HepG2 (cell line): ENCODE data around the gene TRIP4. TPM values are rescaled to one million over a fixed set of nuclear protein-coding genes. Genes with fewer than 3 reads are reported as not detected.

Experiments
- ATAC-seq: fragments of 200-7000 bp; cut with Tn5 transposase; 3 replicates; pipeline ENCODE4 v1.9.1; 2020; ENCODE audit warnings: mild to moderate bottlenecking, moderate library complexity
- BruUV-seq: library from RNA; stranded (reverse); fragments of 400-500 nt; replicated peaks from 2 replicates; lab custom pipeline; 2021; lab: Mats Ljungman, UMichigan
- CTCF ChIA-PET: fragments of 300-600 bp; formaldehyde crosslinking; extraction: SDS; loops from one replicate; lab custom pipeline; 2021; ENCODE audit warnings: low total read pairs, inconsistent platforms, low intra/inter-chr PET ratio; lab: Yijun Ruan, JAX
- POLR2A ChIA-PET: fragments of 350-600 bp; sonication (Branson Sonifier 250); formaldehyde crosslinking; loops from one replicate; lab custom pipeline; 2020; ENCODE audit warnings: antibody characterized with exemption, inconsistent platforms; lab: Yijun Ruan, JAX
- DNase-seq: peaks from one replicate; pipeline ENCODE4 v3.0.0-alpha.2; 2015; ENCODE audit warnings: low spot score
- FAIRE-seq: peaks from 3 replicates; lab custom pipeline; 2011; peaks lifted over from hg19 to GRCh38; lab: Jason Lieb, UNC
- H2AFZ ChIP-seq: one replicate; pipeline ENCODE4 v1.6.1; 2011; ENCODE audit warnings: low read length, inconsistent platforms
- H3K27ac ChIP-seq: fragments of 300-600 bp; 3 replicates; pipeline ENCODE4 v1.8.0; 2011; ENCODE audit warnings: mixed run types, mild to moderate bottlenecking, mixed read lengths, low read length, inconsistent platforms; ENCODE audit not compliant: insufficient read depth; ENCODE audit errors: extremely low read length
- H3K27me3 ChIP-seq, 2 experiments: fragments of 200-600 bp in 1 of 2; 2 replicates in 1 of 2; 3 replicates in 1 of 2; pipeline versions ENCODE4 v1.6.0 to v1.8.0; 2011; ENCODE audit warnings: low read length in 2 of 2, mild to moderate bottlenecking in 2 of 2, moderate library complexity in 2 of 2, inconsistent platforms in 1 of 2; ENCODE audit not compliant: insufficient read depth in 2 of 2, control insufficient read depth in 1 of 2
- H3K36me3 ChIP-seq, 2 experiments: fragments of 200-600 bp in 1 of 2; replicated peaks in 1 of 2; 2 replicates in 1 of 2; 3 replicates in 1 of 2; pipeline versions ENCODE4 v1.5.1 to v1.8.0; 2011; ENCODE audit warnings: low read length in 2 of 2, inconsistent platforms in 1 of 2; ENCODE audit not compliant: insufficient read depth in 2 of 2, control insufficient read depth in 1 of 2
- H3K4me1 ChIP-seq: 2 replicates; pipeline ENCODE4 v1.5.1; 2012; ENCODE audit warnings: low read length, inconsistent platforms; ENCODE audit not compliant: insufficient read depth
- H3K4me2 ChIP-seq: 2 replicates; pipeline ENCODE4 v1.6.0; 2011; ENCODE audit warnings: low read depth, low read length, inconsistent platforms
- H3K4me3 ChIP-seq, 3 experiments: fragments of 200-600 bp in 1 of 3; sonication (generic), shearing (Covaris generic) in 1 of 3; replicated peaks in 1 of 3; 2 replicates each; pipeline ENCODE4 v1.5.1; 2011 to 2016; ENCODE audit warnings: low read length in 3 of 3, inconsistent platforms in 2 of 3, low read depth in 2 of 3, mild to moderate bottlenecking in 2 of 3, control low read depth in 1 of 3, mixed read lengths in 1 of 3; ENCODE audit not compliant: insufficient read depth in 1 of 3
- H3K79me2 ChIP-seq: one replicate; pipeline ENCODE4 v1.6.1; 2011; ENCODE audit warnings: low read length, inconsistent platforms; ENCODE audit not compliant: insufficient read depth
- H3K9ac ChIP-seq: 2 replicates; pipeline ENCODE4 v1.6.0; 2011; ENCODE audit warnings: mild to moderate bottlenecking, low read depth, low read length, inconsistent platforms; ENCODE audit not compliant: insufficient read depth
- H3K9me3 ChIP-seq: 2 replicates; pipeline ENCODE4 v1.5.1; 2012; ENCODE audit warnings: mild to moderate bottlenecking, low read length
- H4K20me1 ChIP-seq: 2 replicates; pipeline ENCODE4 v1.6.0; 2011; ENCODE audit warnings: inconsistent platforms, mild to moderate bottlenecking, low read length, moderate library complexity; ENCODE audit not compliant: insufficient read depth
- BATF2 ChIP-seq: sonication (generic); formaldehyde crosslinking; IDR thresholded peaks from 2 replicates; pipeline ENCODE4 v1.8.0; 2022; ENCODE audit warnings: mild to moderate bottlenecking, missing genetic modification reagents, moderate library complexity
- CHD2 ChIP-seq: IDR thresholded peaks from 2 replicates; pipeline ENCODE4 v1.6.1; 2011; ENCODE audit warnings: low read depth, low read length, improper control_type of control experiment
- DR1 ChIP-seq: sonication (generic); formaldehyde crosslinking; IDR thresholded peaks from 2 replicates; pipeline ENCODE4 v1.8.0; 2021; ENCODE audit warnings: mild to moderate bottlenecking, missing genetic modification reagents, inconsistent platforms
- KLF12 ChIP-seq: sonication (generic); formaldehyde crosslinking; IDR thresholded peaks from 2 replicates; pipeline ENCODE4 v1.4.0; 2020; ENCODE audit warnings: missing genetic modification reagents, borderline replicate concordance
- KLF13 ChIP-seq: sonication (generic); formaldehyde crosslinking; IDR thresholded peaks from 2 replicates; pipeline ENCODE4 v1.4.0; 2020; ENCODE audit warnings: mild to moderate bottlenecking, missing genetic modification reagents
- SCMH1 ChIP-seq: sonication (generic); formaldehyde crosslinking; IDR thresholded peaks from 2 replicates; pipeline ENCODE4 v1.9.0; 2021; ENCODE audit warnings: missing genetic modification reagents, mild to moderate bottlenecking, borderline replicate concordance
- SRSF9 ChIP-seq: fragments of 200-400 bp; formaldehyde crosslinking; IDR thresholded peaks from 2 replicates; pipeline ENCODE4 v1.6.1; 2018; ENCODE audit warnings: borderline replicate concordance, mild to moderate bottlenecking, low read depth, low read length; ENCODE audit not compliant: insufficient read depth, poor library complexity, severe bottlenecking
- ZBTB1 ChIP-seq: sonication (generic); formaldehyde crosslinking; IDR thresholded peaks from 2 replicates; pipeline ENCODE4 v1.4.0; 2020; ENCODE audit warnings: missing genetic modification reagents, borderline replicate concordance
- ZNF282 ChIP-seq: fragments of 450-650 bp; IDR thresholded peaks from 2 replicates; pipeline ENCODE4 v1.6.1; 2018; ENCODE audit not compliant: partially characterized antibody
- ZNF773 ChIP-seq: sonication (generic); formaldehyde crosslinking; IDR thresholded peaks from 2 replicates; pipeline ENCODE4 v1.4.0; 2020; ENCODE audit warnings: missing genetic modification reagents, borderline replicate concordance
- WGBS: methylation state at CpG from one replicate; pipeline ENCODE4 v1.1.6; 2017; ENCODE audit warnings: low lambda C conversion rate; 5-methylcytosine and 5-hydroxymethylcytosine counted together
- in situ Hi-C: cut with HindIII; loops from 2 replicates; pipeline ENCODE4 v1.10.0; 2017; ENCODE audit warnings: low pct_unique_long_range_greater_than_20kb; ENCODE audit not compliant: extremely low pct_ligation_motif_present
- intact Hi-C: fragments of 100-400 bp; cut with micrococcal nuclease; formaldehyde crosslinking; loops from one replicate; pipeline ENCODE4 v1.10.0; 2022; ENCODE audit not compliant: unreplicated experiment
- polyA plus RNA-seq, 8 experiments: library from polyadenylated mRNA; depleted of rRNA in 3 of 8; stranded (reverse) in 7 of 8; unstranded in 1 of 8; fragments of >200 nt; fragmentation: Illumina TruSeq in 4 of 8; extraction: Trizol in 4 of 8; gene quantifications; 2 replicates each; pipeline versions ENCODE4 v1.2.1 to v1.2.3, GENCODE V29; 2011 to 2016; ENCODE audit warnings: low read depth in 4 of 8, missing spikeins in 1 of 8, mixed read lengths in 1 of 8; ENCODE audit not compliant: insufficient read depth in 1 of 8
- total RNA-seq, 5 experiments: library from RNA; depleted of rRNA; stranded (reverse); fragments of >200 nt; fragmentation: Illumina TruSeq; extraction: Trizol; gene quantifications; 2 replicates each; pipeline ENCODE4 v1.2.3, GENCODE V29; 2016; ENCODE audit warnings: low read depth in 1 of 5
- TF ChIP-seq, protein P1 (sequence below), 2 experiments: IDR thresholded peaks; 2 replicates each; pipeline ENCODE4 v1.6.1; 2011 to 2012; ENCODE audit warnings: low read length in 2 of 2, borderline replicate concordance in 1 of 2, low read depth in 1 of 2, mild to moderate bottlenecking in 1 of 2, moderate library complexity in 1 of 2
- TF ChIP-seq, protein P2 (sequence below): sonication (generic); formaldehyde crosslinking; IDR thresholded peaks from 2 replicates; pipeline ENCODE4 v1.5.0; 2020; ENCODE audit warnings: missing genetic modification reagents
- TF ChIP-seq, protein P3 (sequence below): sonication (generic); formaldehyde crosslinking; IDR thresholded peaks from 2 replicates; pipeline ENCODE4 v1.5.0; 2020; ENCODE audit warnings: missing genetic modification reagents
- TF ChIP-seq, protein P4 (sequence below): sonication (generic); formaldehyde crosslinking; IDR thresholded peaks from 2 replicates; pipeline ENCODE4 v1.5.1; 2020; ENCODE audit warnings: missing genetic modification reagents, mild to moderate bottlenecking, borderline replicate concordance

The TRIP4 gene
- total and polyA plus RNA-seq, 2 of the 13 experiments (the other 11 are each of a cell fraction or from before 2014, with no cell fraction given), result 7.1 to 11.8 TPM

- TF ChIP-seq, protein P1, sequence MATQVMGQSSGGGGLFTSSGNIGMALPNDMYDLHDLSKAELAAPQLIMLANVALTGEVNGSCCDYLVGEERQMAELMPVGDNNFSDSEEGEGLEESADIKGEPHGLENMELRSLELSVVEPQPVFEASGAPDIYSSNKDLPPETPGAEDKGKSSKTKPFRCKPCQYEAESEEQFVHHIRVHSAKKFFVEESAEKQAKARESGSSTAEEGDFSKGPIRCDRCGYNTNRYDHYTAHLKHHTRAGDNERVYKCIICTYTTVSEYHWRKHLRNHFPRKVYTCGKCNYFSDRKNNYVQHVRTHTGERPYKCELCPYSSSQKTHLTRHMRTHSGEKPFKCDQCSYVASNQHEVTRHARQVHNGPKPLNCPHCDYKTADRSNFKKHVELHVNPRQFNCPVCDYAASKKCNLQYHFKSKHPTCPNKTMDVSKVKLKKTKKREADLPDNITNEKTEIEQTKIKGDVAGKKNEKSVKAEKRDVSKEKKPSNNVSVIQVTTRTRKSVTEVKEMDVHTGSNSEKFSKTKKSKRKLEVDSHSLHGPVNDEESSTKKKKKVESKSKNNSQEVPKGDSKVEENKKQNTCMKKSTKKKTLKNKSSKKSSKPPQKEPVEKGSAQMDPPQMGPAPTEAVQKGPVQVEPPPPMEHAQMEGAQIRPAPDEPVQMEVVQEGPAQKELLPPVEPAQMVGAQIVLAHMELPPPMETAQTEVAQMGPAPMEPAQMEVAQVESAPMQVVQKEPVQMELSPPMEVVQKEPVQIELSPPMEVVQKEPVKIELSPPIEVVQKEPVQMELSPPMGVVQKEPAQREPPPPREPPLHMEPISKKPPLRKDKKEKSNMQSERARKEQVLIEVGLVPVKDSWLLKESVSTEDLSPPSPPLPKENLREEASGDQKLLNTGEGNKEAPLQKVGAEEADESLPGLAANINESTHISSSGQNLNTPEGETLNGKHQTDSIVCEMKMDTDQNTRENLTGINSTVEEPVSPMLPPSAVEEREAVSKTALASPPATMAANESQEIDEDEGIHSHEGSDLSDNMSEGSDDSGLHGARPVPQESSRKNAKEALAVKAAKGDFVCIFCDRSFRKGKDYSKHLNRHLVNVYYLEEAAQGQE (IDR thresholded peaks at IDR 0.05; ENCODE audit: borderline replicate concordance in 1 of 2, low read depth in 1 of 2, low read length in 2 of 2), result no peak
- TF ChIP-seq SCMH1 (CRISPR knock-in tag), result no peak
Observed at GRCh38 chr15:64452988-64453688, 65.5 kb downstream of the TRIP4 start (continued).

GRCh38 chr15:64453689-64454037 lies 66.0 kb downstream of the TRIP4 start:
- ChIA-PET POLR2A (no interaction called here), CTCF (no interaction called here)
- H3K9ac ChIP-seq, result no peak overlapping the region
- TF ChIP-seq DR1 (no peak), SRSF9 (no peak), KLF12 (CRISPR knock-in tag) (no peak), ZBTB1 (CRISPR knock-in tag) (no peak), ZNF773 (CRISPR knock-in tag) (no peak), ZNF282 (no peak), CHD2 (no peak), BATF2 (CRISPR knock-in tag) (no peak), KLF13 (CRISPR knock-in tag) (no peak)
- TF ChIP-seq, protein P2, sequence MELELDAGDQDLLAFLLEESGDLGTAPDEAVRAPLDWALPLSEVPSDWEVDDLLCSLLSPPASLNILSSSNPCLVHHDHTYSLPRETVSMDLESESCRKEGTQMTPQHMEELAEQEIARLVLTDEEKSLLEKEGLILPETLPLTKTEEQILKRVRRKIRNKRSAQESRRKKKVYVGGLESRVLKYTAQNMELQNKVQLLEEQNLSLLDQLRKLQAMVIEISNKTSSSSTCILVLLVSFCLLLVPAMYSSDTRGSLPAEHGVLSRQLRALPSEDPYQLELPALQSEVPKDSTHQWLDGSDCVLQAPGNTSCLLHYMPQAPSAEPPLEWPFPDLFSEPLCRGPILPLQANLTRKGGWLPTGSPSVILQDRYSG (CRISPR knock-in tag), result no peak
- TF ChIP-seq, protein P3, sequence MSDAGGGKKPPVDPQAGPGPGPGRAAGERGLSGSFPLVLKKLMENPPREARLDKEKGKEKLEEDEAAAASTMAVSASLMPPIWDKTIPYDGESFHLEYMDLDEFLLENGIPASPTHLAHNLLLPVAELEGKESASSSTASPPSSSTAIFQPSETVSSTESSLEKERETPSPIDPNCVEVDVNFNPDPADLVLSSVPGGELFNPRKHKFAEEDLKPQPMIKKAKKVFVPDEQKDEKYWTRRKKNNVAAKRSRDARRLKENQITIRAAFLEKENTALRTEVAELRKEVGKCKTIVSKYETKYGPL, result no peak
- TF ChIP-seq, protein P4, sequence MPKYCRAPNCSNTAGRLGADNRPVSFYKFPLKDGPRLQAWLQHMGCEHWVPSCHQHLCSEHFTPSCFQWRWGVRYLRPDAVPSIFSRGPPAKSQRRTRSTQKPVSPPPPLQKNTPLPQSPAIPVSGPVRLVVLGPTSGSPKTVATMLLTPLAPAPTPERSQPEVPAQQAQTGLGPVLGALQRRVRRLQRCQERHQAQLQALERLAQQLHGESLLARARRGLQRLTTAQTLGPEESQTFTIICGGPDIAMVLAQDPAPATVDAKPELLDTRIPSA (CRISPR knock-in tag), result no peak
- no peaks in the 10 kb centered on the region for H3K9me3 ChIP-seq
- H3K4me2 ChIP-seq, result no peak overlapping the region
- H3K79me2 ChIP-seq, result no peaks in the 10 kb centered on the region
- no peak overlapping the region for H3K4me3 ChIP-seq
- H4K20me1 ChIP-seq, result no peaks in the 10 kb centered on the region; the same call in 1 of the 2 replicates
- H3K4me1 ChIP-seq, result peaks cover 35% of the 10 kb centered on the region
- no peak overlapping the region for H3K27ac ChIP-seq
- in situ Hi-C loops, result no loop called here
- H3K36me3 ChIP-seq, result peaks cover 3 to 18% of the 10 kb centered on the region in 2 experiments; a peak in 4 of 5 replicates
- FAIRE-seq, result no peak
- 100% methylated on average over 1 of the region's 1 CpG for WGBS
- no peak overlapping the region for H2AFZ ChIP-seq
- intact Hi-C loops, result no loop called here
- no TSS peak for BruUV-seq
- no peak for ATAC-seq
- no peaks in the 10 kb centered on the region for H3K27me3 ChIP-seq
- DNase-seq, result no peak
